Placental pericyte (primary cell): ENCODE measurements around the gene HSFY2. TPM values are rescaled to one million over a fixed set of nuclear protein-coding genes. Genes with fewer than 3 reads are reported as not detected.

Source experiments
- small RNA-seq: library from RNA; depleted of rRNA; stranded (forward); fragments of <200 nt; gene quantifications from one replicate; pipeline ENCODE3, GENCODE V24; 2012; ENCODE audit warnings: low replicate concordance
- total RNA-seq: library from RNA; depleted of rRNA; stranded (reverse); fragments of >200 nt; gene quantifications from 2 replicates; pipeline ENCODE4 v1.2.3, GENCODE V29; 2012

HSFY2 gene
- not detected in 2 replicates for total RNA-seq

GRCh38 chrY:18773635-18774034, at the start of gene HSFY2:
TSS of gene HSFY2 (minus strand) at chrY:18773735. CDS start at chrY:18773618, 117 bp downstream.

Small RNA genes lying within 50 kb of the gene (small RNA-seq; reads per million reads assigned to genes)
- not detected for gene GPM6BP2

Other genes with a start within 250 kb of the HSFY2 start
- not detected in 2 replicates for gene HSFY1, start 227.0 kb downstream of the HSFY2 start, total RNA-seq